Pancreas (tissue), 10 donors: ENCODE measurements around the gene CCDC174. TPM values are rescaled to one million over a fixed set of nuclear protein-coding genes. Genes with fewer than 3 reads are reported as not detected.

ENCODE experiments used
- ATAC-seq, 4 donors: fragments of 200-7000 bp; cut with Tn5 transposase; one replicate each; pipeline versions ENCODE4 v1.8.0 to v1.9.1; 2020; ENCODE audit warnings: mild to moderate bottlenecking in 4 of 4, moderate library complexity in 4 of 4
- DNase-seq, 6 donors: peaks; one replicate each; pipeline ENCODE4 v3.0.0-alpha.2; 2020
- FAIRE-seq: peaks from 2 replicates; lab custom pipeline; 2012; peaks lifted over from hg19 to GRCh38; lab: Jason Lieb, UNC
- H3K27ac ChIP-seq, 4 donors: fragments of 200-600 bp; sonication (generic); 1 replicate in 3 of 4; 2 replicates in 1 of 4; pipeline versions ENCODE4 v1.5.0 to v1.8.0; 2020
- H3K27me3 ChIP-seq, 4 donors: fragments of 200-600 bp; one replicate each; pipeline ENCODE4 v1.8.0; 2021
- H3K36me3 ChIP-seq, 3 donors: fragments of 200-600 bp; sonication (generic) in 1 of 3; one replicate each; pipeline versions ENCODE4 v1.5.0 to v1.8.0; 2020 to 2021
- H3K4me1 ChIP-seq, 3 donors: fragments of 200-600 bp; one replicate each; pipeline ENCODE4 v1.8.0; 2021
- H3K4me3 ChIP-seq, 4 donors: fragments of 200-600 bp; sonication (generic) in 2 of 4; one replicate each; pipeline versions ENCODE4 v1.5.0 to v1.8.0; 2020 to 2021
- H3K9me3 ChIP-seq, 4 donors: fragments of 200-600 bp; one replicate each; pipeline ENCODE4 v1.8.0; 2021
- WGBS, 2 donors: extraction: QIAGEN DNeasy Blood & Tissue Kit; methylation state at CpG; one replicate each; pipeline ENCODE4 v1.1.7; 2013; 5-methylcytosine and 5-hydroxymethylcytosine counted together
- intact Hi-C, 3 donors: fragments of 100-400 bp; cut with DNase I; formaldehyde crosslinking; loops; one replicate each; pipeline versions ENCODE4 v1.11.1 to v1.14.2; 2022
- polyA plus RNA-seq, 2 donors: library from polyadenylated mRNA; stranded (reverse); fragments of 200-250 nt; gene quantifications; one replicate each; pipeline ENCODE4 v1.2.3, GENCODE V29; 2013
- total RNA-seq, 6 donors: library from RNA; stranded (reverse); fragmentation: NEBNext Ultra II Directional in 4 of 6; extraction: Animal tissue kit (Norgen Biotek cat#: 25700) in 4 of 6; gene quantifications; one replicate each; pipeline versions ENCODE4 v1.2.1 to v1.2.4, GENCODE V29; 2021 to 2023
- TF ChIP-seq, protein P1 (sequence below), 4 donors: fragments of 200-600 bp; sonication (generic) in 3 of 4; IDR thresholded peaks; one replicate each; pipeline versions ENCODE4 v1.5.0 to v1.8.0; 2021; ENCODE audit warnings: antibody characterized with exemption in 4 of 4
- donor health status: healthy with polysubstance abuse.
- donor health status: DM: no; HTN: no; CAD: no; lungs with moderate emphysema.
- donor health status: DM: no; HTN: no; CAD: no.
- donor health status: control.
- donor health status: control.
- donor health status: Bipolar disorder and iron deficiency.
- donor health status: DM: yes; HTN: yes; CAD: no.
- donor health status: DM: no; HTN: no; CAD: no.
- donor health status: DM: no; HTN: no; CAD: no.
- donor health status: DM: yes; HTN: yes; CAD: no.

CCDC174 gene
- total and polyA plus RNA-seq, 8 donors = 7.2 to 18.1 (median 12.5) TPM

DNA sequence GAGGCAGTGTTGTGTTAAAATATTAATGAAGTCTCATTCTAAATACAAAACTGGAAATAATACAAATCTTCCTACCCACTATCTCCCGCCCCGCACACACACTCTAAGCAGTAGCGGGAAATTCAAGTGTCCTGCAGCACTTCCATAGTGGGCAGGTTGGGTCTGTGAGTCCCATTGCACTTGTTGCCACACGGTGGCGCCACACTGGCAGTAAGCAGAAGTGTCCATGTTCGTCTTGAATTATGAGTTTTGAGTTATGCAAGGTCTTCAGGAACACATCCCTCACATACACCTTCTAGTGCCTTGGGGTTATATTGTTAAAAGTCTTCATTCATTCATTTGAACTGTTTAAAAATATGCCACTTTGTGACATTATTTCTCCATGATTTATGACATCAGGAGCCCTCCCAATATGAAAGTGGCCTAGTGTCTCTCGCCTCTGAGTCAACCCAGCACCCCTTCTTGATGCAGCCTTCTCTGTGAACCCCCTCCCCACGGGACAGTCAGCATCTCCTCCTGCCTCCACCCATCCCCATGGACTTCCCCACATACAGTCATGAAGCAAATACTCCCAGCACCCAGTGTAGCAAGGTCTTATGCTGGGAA is 17.6 kb upstream of the CCDC174 start:
- whole genome bisulfite sequencing, 2 donors = 24 to 27% methylated on average over 8 of the region's 8 CpGs
- H3K27ac ChIP-seq = no peak overlapping the region
- intact Hi-C loops = no loop called here
- H3K4me1 ChIP-seq = no peaks in the 10 kb centered on the region
- TF ChIP-seq, protein P1, sequence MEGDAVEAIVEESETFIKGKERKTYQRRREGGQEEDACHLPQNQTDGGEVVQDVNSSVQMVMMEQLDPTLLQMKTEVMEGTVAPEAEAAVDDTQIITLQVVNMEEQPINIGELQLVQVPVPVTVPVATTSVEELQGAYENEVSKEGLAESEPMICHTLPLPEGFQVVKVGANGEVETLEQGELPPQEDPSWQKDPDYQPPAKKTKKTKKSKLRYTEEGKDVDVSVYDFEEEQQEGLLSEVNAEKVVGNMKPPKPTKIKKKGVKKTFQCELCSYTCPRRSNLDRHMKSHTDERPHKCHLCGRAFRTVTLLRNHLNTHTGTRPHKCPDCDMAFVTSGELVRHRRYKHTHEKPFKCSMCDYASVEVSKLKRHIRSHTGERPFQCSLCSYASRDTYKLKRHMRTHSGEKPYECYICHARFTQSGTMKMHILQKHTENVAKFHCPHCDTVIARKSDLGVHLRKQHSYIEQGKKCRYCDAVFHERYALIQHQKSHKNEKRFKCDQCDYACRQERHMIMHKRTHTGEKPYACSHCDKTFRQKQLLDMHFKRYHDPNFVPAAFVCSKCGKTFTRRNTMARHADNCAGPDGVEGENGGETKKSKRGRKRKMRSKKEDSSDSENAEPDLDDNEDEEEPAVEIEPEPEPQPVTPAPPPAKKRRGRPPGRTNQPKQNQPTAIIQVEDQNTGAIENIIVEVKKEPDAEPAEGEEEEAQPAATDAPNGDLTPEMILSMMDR (IDR thresholded peaks at IDR 0.05) = peak; percentile 79 to 87 (median 81)
- no peaks in the 10 kb centered on the region for H3K36me3 ChIP-seq
- H3K9me3 ChIP-seq = no peaks in the 10 kb centered on the region
- no peaks in the 10 kb centered on the region for H3K27me3 ChIP-seq
- DNase-seq (peak in 5 of 6 donors; percentile 33 to 81 (median 61)), FAIRE-seq (no peak), ATAC-seq (peak; percentile 74 to 91 (median 87))
- H3K4me3 ChIP-seq = no peak overlapping the region

DNA sequence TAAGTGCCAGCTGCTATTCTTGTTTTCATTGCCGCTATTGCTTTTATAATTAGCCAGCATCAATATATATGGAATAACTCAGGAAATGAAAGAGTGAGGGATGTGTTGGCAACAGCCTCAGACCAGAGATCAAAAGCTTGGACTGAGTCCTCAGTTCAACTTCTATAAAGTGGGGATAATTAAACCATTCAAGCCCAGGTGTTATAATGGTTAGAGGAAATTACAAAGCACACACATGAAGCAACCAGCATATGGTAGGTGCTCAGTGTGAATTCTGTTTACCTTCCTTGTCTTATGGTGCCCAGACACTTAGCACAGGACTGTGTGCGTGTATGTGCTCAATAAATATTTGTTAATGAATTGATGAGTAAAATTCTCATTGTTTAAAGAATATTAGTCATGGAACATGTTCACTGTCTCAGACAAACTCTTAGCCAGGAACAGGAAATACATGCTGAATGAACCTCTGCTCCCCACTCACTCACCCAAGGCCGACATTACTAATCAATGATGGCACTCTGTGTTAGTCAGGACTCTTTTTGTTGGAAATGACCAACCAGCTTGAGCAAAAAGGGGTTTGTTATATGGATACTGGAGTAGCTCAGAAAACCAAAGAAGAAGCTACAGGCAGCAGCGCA is 16.7 kb upstream of the CCDC174 start:
- no peaks in the 10 kb centered on the region for H3K4me1 ChIP-seq
- FAIRE-seq (no peak), ATAC-seq (peak in 1 of 4 donors; percentile 14), DNase-seq (no peak)
- no peaks in the 10 kb centered on the region for H3K27me3 ChIP-seq
- H3K9me3 ChIP-seq = no peaks in the 10 kb centered on the region
- intact Hi-C loops = no loop called here
- no peak overlapping the region for H3K27ac ChIP-seq
- WGBS, 2 donors = 76 to 79% methylated on average over 4 of the region's 4 CpGs
- no peak overlapping the region for H3K4me3 ChIP-seq
- H3K36me3 ChIP-seq = no peaks in the 10 kb centered on the region
- TF ChIP-seq, protein P1 (IDR thresholded peaks at IDR 0.05) = no peak

DNA sequence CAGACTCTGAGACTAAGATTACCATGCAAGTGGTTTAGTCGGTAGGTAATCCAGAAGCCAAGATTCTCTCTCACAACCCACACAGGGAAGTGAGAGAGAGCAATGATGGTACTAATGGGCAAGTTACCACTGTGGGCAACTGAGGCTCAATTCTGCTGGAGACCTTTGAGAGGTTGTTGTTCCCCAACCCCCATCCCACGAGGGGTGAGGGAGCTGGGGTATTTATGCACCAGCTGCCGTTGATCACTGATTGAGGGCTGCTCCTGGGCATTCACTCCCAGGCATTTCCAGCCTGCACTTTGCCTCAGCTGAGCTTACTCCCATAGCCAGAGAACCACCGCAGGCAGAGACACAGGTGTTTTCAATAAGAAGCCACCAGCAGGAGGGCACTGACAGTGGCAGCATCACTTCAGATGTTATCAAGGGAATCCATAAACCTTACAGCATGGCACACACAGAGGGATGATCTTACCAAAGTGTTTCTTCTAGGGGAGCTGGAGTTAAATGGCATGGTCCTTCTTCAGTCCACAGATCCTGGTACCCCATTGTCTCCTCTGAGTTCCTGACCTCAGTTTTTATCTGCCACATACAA is 15.0 kb upstream of the CCDC174 start:
- no peak for DNase-seq
- intact Hi-C loops = no loop called here
- no peak for ATAC-seq
- Histone ChIP-seq H3K27ac (no peak overlapping the region), H3K4me1 (no peaks in the 10 kb centered on the region), H3K36me3 (no peaks in the 10 kb centered on the region), H3K9me3 (no peaks in the 10 kb centered on the region), H3K4me3 (no peak overlapping the region), H3K27me3 (no peaks in the 10 kb centered on the region)
- TF ChIP-seq, protein P1 (IDR thresholded peaks at IDR 0.05) = no peak
- FAIRE-seq = no peak
- WGBS, 2 donors = 72 to 73% methylated on average over 4 of the region's 4 CpGs

DNA sequence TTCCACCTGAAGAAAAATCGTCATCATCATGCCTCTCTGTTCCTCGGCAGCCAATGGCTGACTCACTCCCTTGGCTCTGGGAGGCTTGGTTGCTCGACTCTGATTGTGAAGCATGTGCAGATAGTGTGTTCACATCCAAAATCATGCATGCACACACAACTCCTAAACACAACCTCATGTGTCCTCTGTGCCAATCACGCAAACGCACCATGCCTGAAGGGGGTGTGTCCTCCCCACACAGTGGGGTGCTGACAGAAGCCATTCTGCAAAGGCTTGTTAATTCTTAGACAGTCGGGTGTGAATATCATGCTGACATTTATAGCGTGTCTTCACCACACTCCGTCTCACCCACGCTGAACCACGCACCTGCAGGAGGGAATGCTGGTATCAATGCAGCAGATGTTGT is 11.4 kb upstream of the CCDC174 start:
- no peaks in the 10 kb centered on the region for H3K36me3 ChIP-seq
- H3K27me3 ChIP-seq = no peaks in the 10 kb centered on the region
- intact Hi-C loops = no loop called here
- FAIRE-seq = no peak
- H3K27ac ChIP-seq = no peak overlapping the region
- DNase-seq = no peak
- ATAC-seq = peak in 2 of 4 donors; percentile 50 to 55
- TF ChIP-seq, protein P1 (IDR thresholded peaks at IDR 0.05) = no peak
- WGBS, 2 donors = 23 to 50% methylated on average over 10 of the region's 10 CpGs
- H3K9me3 ChIP-seq = no peaks in the 10 kb centered on the region
- H3K4me1 ChIP-seq = no peaks in the 10 kb centered on the region
- no peak overlapping the region for H3K4me3 ChIP-seq

DNA sequence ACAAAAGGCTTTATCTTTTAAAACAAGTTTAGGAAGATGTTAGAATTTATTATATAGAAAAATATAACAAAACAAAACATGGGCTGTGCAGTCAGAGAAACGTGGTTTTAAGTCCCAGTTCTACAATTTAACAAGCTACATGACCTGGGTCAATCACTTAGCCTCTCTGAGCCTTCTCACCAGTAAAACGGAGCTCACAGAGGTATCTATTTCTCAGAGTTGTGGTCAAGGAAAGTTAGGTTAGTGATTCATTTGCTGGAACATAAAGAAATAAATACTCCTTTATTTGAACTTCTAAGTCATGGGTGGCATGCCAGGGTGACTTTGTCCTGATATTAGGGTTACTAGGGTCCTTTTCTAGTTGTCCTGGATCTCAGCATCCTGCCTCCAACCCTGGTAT is 10.8 kb upstream of the CCDC174 start:
- FAIRE-seq = no peak
- no peaks in the 10 kb centered on the region for H3K27me3 ChIP-seq
- 13 to 21% methylated on average over 2 of the region's 2 CpGs for WGBS, 2 donors

More for the DNA sequence above, 10.8 kb upstream of the CCDC174 start:
- DNase-seq (no peak), ATAC-seq (no peak)
- Histone ChIP-seq H3K4me1 (no peaks in the 10 kb centered on the region), H3K4me3 (no peak overlapping the region), H3K36me3 (no peaks in the 10 kb centered on the region), H3K9me3 (no peaks in the 10 kb centered on the region), H3K27ac (no peak overlapping the region)
- intact Hi-C loops = no loop called here
- TF ChIP-seq, protein P1 (IDR thresholded peaks at IDR 0.05) = no peak
